NCI-H2081 (cell line): ENCODE measurements around the gene SLX4.

Experiments
- DNase-seq, 2 experiments: peaks; one replicate each; lab custom pipeline; 2025; lab: John Stamatoyannopoulos, UW

The SLX4 gene

DNA sequence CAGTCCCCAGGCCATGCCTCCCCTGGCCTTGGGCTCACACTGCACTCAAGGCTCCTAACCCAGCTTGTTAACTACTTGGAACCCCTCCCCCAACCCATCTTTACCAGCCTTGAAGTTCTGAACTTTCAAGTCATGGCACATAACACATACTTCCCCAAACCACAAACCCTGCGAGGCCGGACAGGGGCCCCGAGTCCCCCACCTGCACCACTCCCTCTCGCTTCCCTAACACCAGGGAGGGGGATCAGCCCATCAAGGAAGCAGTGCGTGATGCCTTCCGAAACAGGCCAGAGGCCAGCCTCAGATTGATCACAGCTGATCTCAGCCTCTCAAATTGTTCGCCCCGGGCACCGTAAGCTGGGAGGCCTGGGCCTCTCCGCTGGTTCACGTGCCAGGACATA lies 31.2 kb downstream of the SLX4 start:
- no peak for DNase-seq

DNA sequence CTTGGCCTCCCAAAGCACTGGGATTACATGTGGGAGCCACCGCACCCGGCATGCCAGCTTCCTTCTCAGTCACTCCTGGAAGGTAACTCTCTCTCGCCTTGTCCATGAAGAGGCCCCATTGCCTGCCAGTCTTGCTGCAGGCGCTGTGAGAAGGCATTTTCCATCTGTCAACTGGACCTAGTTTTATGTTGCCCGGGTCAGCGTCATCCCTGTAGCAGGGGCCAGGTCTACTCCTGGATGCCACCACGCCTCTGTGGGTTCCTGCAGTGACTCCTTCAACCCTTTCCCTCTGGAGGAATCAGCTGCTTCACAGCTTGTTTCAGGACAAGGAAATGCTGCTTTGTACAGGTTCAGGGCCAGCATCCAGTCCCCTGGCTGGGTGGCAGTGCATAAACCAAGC lies 31.6 kb downstream of the SLX4 start:
- no peak for DNase-seq

DNA sequence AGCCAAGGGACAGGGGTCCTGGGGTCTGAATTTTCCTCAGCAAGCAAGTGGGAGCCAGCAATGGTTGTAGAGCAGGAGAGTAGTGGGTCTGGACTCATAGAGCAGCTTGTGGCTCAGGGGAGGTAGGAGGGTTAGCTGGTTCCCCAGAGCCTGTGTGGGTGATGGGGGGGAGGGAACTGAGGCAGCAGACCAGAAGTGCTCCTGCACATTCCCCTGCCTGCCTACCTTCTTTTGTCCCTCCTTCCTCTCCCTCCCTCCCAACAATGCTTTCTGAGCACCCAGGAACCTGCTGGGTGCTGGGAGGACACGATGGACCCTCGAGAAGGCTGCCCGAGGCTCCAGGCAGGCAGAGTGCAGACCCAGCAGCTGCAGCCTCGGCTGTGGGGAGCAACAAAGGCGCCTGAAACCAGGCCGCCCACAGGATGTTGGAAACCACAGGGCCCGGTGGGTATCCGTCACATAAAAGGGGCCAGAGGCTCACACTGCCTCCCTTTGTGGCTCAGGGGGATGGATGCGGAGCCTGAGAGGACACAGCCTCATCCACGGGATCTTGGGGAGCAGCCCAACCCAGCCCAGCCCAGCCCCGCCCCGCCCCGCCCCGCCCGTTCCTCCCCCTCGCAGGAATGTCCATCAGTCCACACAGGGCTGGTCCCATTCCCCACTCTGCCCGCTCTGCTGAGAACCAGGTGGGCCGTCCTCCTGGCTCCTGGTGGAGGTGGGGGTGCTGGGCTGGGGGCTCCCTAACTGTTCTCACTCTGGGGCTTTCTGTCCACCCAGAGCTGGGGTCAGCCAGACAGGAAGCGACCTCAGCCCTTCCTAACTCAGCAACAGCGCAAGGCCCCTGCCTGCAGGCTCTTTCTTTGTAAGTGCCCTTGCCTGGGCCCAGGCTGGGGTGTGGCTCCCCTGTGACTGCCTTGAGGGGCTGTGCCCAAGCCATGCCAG lies 32.5 kb downstream of the SLX4 start:
- no peak for DNase-seq

GRCh38 chr16:3578121-3578520 lies 33.3 kb downstream of the SLX4 start:
- DNase-seq = no peak

GRCh38 chr16:3577302-3577752 lies 34.1 kb downstream of the SLX4 start, which contains the start of gene NLRC3:
Gene NLRC3, minus strand, starts transcription at chr16:3577403. Its CDS starts 12,367 bp downstream, at chr16:3565036.
- DNase-seq = no peak

DNA sequence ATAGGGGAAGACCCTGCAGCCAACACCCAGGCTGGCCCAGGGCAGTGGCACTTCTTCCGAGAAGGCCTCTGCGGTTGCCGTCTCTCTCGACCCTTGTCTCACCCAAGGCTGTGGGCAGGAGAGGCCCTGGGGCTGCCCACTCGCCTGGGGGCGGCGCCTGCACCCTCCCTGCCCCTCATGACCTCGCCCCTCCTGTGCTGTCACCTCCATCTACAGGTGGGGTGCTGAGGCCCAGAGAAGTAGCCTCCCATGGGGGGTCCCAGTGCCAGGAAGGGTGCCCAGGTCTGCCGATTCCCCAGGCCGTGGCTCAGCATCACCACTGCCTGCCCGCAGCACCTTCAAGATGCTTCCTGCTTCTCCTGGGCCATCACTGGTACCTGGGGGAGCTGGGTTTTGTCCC lies 35.2 kb downstream of the SLX4 start:
- DNase-seq = no peak

DNA sequence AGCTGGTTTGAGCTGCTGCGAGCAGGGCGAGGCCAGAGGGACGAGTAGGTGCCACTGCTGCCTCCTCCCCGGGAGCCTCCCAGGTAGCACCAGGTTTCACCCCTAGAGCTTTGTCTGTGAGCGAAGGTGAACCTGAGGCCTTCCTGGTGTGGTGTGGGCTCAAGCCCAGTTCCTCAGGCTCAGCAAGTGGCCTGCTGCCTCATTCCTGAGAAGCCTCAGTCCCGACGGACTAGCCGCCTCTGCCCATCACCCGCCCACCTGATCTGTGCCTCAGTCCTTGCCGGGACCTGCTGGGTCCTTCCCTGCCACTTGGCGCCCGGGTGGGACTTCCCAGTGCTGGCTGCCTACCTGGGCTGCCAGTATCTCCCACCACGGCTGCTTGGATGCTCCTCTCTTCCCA lies 35.9 kb downstream of the SLX4 start:
- no peak for DNase-seq

DNA sequence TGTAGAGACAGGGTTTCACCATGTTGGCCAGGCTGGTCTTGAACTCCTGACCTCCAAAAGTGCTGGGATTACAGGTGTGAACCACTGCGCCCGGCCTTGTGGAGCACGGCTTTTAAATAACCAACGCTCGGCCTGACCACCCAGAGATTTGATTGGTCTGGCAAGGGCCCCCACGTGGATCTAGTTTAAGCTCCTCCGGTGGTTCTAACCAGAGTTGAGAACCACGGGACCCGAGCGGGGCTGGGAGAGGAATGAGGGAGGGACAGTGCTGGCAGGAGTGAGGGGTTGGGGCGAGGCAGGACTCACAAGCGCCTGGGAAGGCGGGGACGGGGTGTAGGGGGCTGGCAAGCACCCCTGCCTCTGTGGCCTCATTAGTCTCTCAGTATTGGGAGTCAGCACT lies 37.2 kb downstream of the SLX4 start:
- DNase-seq = no peak

- DNase-seq = no peak
These were observed 38.1 kb downstream of the SLX4 start for GRCh38 chr16:3573146-3573815.

- DNase-seq = no peak
These were observed 40.9 kb downstream of the SLX4 start for GRCh38 chr16:3570420-3571062.

- no peak for DNase-seq
These were observed 41.6 kb downstream of the SLX4 start for GRCh38 chr16:3569851-3570250.

GRCh38 chr16:3566990-3567389 lies 44.4 kb downstream of the SLX4 start:
- no peak for DNase-seq

- no peak for DNase-seq
These were observed 46.6 kb downstream of the SLX4 start for GRCh38 chr16:3564889-3565141.

GRCh38 chr16:3564130-3564888 lies 47.1 kb downstream of the SLX4 start:
- no peak for DNase-seq

DNA sequence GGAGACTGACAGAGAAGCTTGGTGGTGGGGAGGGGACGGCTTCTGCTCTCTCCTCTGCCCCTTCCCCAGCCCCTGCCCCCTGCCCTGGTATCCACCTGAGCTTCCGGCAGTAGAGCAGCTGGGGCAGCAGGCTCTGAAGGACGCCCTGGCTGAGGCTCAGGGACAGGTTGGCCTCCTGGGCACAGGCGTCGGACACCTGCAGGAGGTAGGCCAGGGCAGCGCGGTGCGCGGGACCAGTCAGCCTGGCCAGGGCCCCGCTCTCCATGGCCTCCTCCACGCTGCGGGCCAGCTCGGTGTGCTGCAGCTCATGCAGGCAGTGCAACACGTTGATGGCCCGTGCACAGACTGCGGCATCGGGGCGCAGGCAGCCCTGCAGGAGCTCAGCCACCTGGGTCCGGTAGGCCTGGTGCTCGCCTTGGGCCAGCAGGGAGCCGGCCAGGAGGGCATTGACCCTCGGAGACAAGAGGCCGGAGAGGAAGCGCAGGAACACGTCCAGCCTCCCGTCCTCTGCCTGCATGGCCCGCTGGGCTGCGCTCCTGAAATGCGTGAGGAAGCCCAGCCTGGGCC lies 48.4 kb downstream of the SLX4 start:
- DNase-seq = no peak

- DNase-seq = no peak
These were observed 49.8 kb downstream of the SLX4 start for GRCh38 chr16:3561626-3562025.

- DNase-seq = no peak
These were observed 57.0 kb downstream of the SLX4 start for GRCh38 chr16:3554351-3554928.

- no peak for DNase-seq
These were observed 58.1 kb downstream of the SLX4 start for GRCh38 chr16:3553138-3553923.

DNA sequence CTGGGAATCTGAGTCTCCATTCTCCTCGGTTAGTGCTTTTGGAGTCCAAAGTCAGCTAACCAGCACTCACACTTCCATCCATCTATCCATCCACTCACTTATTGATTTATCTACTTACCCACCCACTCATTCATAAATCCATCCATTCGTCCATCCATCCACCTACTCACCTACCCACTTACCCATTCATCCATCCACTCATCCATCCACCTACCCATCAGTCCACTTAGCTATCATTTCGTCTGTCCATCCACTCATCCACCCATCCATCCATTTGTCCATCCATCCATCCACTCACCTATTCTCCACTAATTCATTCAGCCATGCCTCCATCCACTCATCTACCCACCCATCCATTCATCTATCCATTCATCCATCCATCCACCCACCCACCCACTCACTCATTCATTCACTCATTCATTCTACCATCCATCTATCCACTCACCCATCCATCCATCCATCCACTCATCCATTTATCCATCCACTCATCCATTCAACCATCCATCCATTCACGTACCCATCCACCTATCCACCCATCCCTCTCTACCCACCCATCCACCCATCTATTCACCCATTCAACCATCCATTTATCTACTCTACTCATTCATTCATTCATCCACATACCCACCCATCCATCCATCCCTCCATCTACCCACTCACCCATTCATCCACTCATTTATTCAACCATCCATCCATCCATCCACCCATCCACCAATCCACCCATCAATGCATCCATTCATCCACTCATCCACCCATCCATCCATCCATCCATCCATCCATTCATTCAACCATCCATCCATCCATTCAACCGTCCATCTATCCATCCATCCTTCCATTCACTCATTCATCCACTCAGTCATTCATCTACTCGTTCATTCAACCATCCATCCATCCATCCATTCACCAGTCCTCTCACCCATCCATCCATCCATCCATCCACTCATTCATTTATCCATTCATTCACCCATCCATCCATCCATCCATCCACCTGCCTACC lies 60.3 kb downstream of the SLX4 start:
- no peak for DNase-seq
